Mucosa of gallbladder (tissue), 1 donor: Measurements from ENCODE around the gene PIEZO1. TPM values are rescaled to one million over a fixed set of nuclear protein-coding genes. Genes with fewer than 3 reads are reported as not detected.

Experiments used
- DNase-seq: peaks from one replicate; pipeline ENCODE4 v3.0.0-alpha.2; 2020; ENCODE audit warnings: low spot score
- total RNA-seq: library from RNA; stranded (reverse); gene quantifications from one replicate; pipeline ENCODE4 v1.2.1, GENCODE V29; 2021
- donor health status: DM: no; HTN: no; CAD: no.

The PIEZO1 gene
- total RNA-seq, 1 donor from 2014 or later: 108 TPM

DNA sequence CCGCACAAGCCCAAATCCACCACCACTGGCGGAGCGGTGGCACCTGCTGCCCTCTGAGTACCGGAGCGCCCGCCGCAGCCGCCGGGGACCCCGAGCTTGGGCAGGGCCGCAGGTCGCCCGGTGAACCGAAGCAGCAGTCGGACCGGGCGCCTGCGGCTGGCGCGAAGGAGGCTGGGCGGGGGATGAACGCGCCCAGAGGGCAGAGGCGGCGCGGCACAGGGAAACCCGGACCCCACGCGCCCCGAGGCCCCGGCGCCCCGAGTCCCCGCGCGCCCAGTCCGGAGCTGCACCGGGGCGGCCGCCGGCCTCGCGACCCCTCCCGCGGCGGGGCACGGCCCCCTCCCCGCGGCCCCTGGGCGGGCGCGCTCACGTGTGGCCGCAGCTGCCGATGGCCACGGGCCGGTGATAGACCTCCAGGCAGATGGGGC, 79.2 kb downstream of the PIEZO1 start:
- DNase-seq: no peak

GRCh38 chr16:88705076-88705684, 79.8 kb downstream of the PIEZO1 start:
- DNase-seq: no peak

- no peak for DNase-seq
These were observed 81.3 kb downstream of the PIEZO1 start for GRCh38 chr16:88703486-88704309.

GRCh38 chr16:88702371-88703210, 82.4 kb downstream of the PIEZO1 start:
- DNase-seq: no peak

- no peak for DNase-seq
These were observed 83.2 kb downstream of the PIEZO1 start for GRCh38 chr16:88701581-88702370.

DNA sequence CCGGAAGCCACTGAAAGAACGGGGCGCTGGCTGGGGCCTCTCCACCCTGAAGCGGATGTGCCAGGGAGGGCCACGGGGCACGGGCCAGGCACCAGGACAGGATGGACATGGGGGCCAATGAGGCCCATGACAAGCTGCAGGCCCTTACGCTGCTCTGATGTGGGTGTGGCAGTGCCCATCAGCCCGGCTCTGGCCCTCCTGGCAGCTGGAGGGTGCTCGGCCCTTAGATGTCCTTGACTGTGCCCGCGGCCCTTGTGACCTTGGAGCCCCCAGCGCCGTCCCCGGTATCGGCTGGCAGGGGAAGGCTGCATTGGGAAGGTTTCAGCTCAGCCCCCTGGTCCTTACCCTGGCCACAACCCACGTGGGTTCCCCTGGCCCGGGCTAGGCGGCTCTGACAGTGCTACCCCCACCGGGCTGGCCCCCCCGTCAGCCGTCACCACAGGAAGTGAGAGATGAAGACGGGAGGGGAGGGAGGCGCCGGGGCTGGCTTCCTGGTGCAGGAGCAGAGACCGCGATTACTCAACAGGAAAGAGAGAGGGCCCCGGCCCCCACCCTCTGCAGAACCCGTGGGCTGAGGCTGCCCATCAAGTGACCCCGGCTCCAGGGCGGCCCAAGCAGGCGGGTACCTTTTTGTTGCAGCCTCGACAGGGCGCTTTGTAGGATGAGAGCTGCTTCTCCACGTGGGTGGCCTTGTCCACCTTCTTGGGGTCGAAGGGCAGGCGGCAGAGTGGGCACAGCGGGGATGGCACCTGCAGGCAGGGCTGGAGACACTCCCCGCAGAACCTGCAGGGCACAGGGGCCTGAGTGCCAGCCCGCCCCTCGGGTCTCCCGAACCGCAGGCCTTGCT, 84.2 kb downstream of the PIEZO1 start:
- DNase-seq: peak; percentile 91

- no peak for DNase-seq
These were observed 84.7 kb downstream of the PIEZO1 start for GRCh38 chr16:88700322-88700635.

GRCh38 chr16:88699180-88699579, 85.8 kb downstream of the PIEZO1 start:
- no peak for DNase-seq

DNA sequence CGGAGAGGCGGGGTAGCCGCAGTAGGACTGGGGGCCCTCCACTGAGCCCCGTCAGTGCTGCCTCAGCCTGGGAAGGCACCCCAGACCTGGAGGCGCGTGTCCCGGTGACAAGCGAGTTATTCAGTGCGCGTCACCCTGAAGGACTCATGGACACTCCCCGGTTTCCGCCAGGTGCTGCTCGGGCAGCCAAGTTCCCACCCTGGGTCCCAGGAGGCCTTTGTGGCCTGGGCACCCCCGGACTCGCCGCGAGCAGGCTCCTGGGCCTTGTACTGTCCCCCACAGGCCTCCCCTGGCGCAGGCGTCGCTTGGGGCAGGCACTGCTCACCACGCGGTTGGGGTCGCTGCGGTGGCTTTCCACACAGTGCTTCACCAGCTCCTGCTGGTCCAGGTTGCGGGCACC, 86.4 kb downstream of the PIEZO1 start:
- DNase-seq: no peak

- DNase-seq: no peak
These were observed 87.0 kb downstream of the PIEZO1 start for GRCh38 chr16:88697831-88698615.

DNA sequence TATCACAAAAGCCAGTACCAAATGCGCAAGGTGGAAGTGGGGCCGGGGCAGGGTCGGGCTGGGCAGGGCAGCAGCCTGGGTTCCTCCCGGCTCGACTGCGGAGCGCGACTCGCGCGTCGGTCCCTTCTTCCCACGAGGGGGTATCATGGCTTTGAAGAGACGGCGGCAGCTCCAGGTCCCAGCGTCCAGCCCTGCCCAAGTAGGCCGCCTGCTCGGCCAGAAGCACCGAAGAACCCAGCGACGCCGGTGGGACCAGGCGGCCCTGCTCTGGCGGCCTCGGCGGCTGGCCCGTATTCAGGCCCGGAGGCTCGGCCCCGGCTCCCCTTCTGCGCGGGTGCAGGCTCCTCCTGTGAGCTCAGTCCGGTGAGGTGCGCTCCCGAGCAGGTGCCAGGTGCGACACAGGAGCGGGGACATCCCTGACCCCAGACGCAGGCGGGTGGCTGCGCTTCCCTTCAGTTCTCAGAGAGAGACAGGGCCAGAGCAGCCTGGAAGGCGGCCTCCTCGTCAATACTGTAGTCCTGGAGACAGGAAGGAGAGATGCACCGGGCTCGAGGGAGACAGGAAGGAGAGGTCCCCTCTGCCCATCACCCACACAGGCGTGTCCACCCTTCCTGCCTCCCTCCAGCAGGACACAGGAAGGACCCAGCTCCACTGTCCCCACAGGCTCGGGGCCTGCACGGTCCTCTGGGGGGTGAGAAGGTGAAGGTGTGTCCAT, 87.7 kb downstream of the PIEZO1 start:
- DNase-seq: no peak

DNA sequence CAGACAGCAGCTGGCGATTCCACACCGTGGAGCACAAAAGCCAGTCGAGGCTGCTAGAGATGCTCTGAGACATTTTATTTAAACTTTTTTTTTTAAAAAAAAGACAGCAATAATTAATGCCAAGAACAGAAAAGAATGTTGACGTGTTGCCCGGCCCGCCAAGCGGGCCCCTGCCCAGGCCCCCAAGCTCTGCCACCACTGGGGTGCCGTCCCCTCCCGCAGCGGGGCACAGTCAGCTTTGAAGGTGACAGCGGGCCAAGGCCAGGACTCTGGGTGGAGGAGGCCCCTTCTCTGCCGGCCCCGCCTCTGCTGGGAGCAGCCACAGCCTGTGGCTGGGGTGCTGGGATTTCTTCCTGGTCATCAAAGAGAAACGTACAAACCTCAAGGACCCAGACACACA, 88.6 kb downstream of the PIEZO1 start:
- DNase-seq: no peak

DNA sequence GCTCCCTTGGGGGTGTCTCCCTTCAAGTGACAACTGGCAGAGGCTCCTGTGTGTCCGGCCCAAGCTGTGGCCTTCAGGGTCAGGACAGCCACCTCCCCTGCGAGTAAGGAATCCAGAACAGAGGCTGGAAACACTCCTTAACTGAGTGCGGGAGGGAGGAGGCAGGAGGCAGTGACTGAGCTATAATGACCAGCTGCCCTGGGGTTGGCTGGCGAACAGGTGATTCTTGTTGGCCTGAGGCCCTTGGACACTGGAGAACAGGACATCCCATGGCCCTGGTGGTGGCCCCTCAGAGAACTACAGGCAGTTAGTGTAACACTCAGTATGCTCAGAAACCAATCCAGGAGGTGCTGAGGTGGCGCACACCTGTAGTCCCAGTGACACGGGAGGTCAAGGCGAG, 89.3 kb downstream of the PIEZO1 start:
- no peak for DNase-seq

GRCh38 chr16:88695218-88695617, 89.8 kb downstream of the PIEZO1 start:
- no peak for DNase-seq

DNA sequence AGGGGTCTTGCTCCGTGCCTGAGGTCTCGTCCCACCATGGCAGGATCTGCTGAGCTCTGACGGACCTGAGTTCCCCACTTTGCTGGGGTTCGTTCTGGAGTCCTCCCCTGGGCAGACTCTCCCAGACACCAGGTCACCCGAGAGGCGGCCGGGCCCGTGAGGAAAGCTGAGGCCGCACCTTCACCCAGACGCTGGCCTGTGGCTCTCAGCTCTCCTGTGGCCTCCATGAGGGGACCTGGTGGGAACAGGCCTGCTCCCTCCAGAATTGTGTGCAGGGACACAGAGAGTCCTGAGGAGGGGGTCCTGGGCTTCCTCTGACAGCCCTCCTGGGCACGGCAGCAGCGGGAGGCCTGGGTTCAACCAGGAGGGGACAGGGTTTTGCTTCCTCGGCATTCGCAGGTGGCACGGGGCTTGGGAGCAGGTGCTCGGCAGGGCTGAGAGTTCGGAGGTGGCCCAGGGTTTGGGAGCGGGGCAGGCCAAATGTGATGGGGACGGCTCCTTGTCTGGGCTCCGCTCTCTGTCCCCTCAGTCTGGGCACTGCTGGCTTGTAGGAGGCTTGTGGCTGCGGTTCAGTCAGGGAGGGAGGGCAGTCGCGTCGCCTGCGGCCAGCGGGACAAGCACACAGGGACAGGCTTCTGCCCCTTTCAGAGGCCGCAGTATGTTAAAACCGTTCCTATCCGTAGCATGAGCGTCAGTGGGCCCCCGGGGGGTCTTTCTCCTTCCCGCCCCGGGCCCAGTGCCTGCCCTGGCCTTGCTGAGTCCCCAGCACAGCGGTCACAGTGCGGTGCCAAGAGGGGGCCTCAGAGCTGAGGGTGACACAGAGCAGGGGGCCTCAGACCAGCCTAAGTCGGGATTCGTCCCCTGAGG, 90.6 kb downstream of the PIEZO1 start:
- DNase-seq: no peak

GRCh38 chr16:88693420-88694177, 91.4 kb downstream of the PIEZO1 start:
- DNase-seq: no peak

DNA sequence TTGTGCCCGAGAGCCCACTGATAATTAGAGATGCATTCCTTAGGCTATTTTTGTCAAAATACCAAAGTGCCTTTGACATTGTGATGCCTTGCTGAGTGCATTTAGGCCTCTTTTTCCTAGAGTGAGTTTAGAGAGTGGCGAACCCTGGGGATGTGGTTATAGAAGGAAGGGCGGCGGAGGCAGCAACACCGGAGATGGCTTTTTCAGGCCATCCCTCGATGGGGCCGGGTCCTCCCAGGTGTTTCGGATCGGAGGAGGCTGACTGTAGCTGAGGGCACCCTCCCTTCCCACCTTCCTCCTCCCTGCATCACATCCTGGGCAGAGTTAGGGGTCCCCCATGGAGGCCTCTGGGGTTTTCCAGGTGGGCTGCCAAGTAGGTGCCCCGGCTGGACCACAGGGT, 92.2 kb downstream of the PIEZO1 start:
- no peak for DNase-seq
